C1 segment of cervical spinal cord (tissue), 14 donors: Measurements from ENCODE around the gene RTKN.

ENCODE experiments used
- DNase-seq, 14 donors: peaks; one replicate each; lab custom pipeline; 2025; lab: John Stamatoyannopoulos, UW

RTKN gene

GRCh38 chr2:74417763-74418162 is 24.0 kb downstream of the RTKN start:
- no peak for DNase-seq

GRCh38 chr2:74417197-74417596 is 24.5 kb downstream of the RTKN start:
- DNase-seq: no peak

- no peak for DNase-seq
Observed at GRCh38 chr2:74416778-74417177, 25.0 kb downstream of the RTKN start.

- peak in 1 of 14 donors; percentile 60 for DNase-seq
Observed at GRCh38 chr2:74415762-74416395, 25.9 kb downstream of the RTKN start.

- DNase-seq: peak in 4 of 14 donors; percentile 31 to 73 (median 38)
Observed at GRCh38 chr2:74414881-74415761, 26.6 kb downstream of the RTKN start.

DNA sequence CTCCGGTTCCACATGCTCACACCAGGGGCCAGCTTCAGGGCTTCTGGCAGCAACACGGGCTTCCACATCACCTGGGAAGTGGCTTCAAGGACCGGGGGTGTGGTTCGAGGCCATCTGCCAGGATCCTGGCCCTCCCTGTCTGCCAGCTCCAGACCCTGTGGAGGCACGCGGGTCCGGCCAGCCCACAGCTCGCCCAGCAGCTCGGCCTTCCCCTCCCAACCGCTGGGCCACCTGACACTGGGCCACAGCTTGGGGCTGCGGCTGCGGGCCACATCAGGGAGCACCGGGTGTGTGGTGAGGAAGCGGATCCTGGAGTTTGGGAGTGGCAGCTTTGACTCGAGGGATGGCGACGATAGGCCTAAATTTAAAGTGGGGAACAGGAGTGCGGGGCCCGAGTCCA is 27.3 kb downstream of the RTKN start:
- DNase-seq: peak in 1 of 14 donors; percentile 36

DNA sequence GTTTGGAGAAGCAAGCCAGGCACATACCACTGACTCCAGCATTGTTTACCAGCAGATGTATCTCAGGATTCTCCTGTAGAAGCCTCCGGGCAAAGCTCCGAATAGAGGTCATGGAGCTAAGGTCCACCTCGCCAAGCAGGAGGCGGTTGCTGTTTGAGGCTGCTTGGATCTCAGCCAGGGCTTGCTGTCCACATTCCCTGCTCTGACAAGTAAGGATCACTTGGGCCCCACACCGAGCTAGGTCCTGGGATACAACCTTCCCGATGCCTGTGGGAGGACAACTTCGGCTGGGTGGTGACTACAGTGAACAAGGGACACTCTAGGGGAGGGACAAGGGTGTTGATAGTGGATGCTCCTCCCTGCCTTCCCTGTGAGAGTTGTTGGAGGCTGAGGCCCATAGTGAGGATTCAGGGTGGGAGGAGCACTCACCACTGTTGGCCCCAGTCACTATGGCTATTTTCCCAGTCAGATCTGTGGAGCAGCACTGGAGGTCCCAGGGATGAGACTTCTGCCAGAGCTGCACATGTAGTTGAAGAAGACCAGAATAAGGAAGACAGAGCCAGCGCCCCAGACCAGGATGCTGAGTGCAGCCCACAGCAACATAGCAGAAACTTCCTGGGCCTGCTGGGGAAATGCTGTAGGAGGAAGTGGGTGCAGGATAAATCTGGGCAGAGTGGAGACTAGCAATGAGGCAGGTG is 28.6 kb downstream of the RTKN start:
- DNase-seq: no peak

DNA sequence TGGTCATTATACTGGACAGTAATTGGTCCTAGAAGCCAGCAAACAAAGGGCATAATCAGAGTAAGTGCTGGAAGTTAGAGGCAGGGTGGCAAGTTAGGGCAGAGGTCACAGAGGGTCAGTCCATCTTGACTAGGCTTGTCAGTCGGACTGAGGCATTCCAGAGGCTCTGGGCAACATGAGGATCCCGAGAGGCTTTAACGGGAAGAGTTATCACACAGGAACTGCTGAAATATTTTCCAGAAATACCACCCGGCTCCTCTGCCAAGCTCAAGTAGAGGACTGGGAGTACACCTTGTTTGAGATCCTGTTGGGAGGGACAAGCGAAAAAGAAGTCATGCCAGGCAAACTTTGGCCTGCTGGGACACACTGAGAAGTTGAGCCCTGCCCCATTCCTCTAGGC is 34.1 kb downstream of the RTKN start:
- no peak for DNase-seq

DNA sequence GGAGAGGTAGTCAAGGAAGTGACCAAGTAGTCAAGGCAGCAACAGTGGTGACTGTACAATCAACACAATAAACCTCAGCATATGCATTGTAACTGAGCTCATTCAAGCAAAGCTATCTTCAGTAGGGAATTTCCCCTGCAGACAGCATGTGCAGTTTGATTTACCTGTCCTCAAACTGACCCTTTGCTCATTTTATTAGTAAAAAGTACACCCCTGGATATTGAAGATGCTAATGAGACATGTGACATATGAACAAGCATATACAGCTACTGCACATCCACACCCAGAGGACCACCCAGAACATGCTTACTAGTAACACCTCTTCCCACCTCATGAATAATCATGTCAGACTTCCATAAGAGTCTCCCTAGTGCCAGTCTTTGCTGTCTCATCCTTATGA is 35.7 kb downstream of the RTKN start:
- DNase-seq: no peak

GRCh38 chr2:74401891-74402290 is 39.8 kb downstream of the RTKN start:
- DNase-seq: no peak

DNA sequence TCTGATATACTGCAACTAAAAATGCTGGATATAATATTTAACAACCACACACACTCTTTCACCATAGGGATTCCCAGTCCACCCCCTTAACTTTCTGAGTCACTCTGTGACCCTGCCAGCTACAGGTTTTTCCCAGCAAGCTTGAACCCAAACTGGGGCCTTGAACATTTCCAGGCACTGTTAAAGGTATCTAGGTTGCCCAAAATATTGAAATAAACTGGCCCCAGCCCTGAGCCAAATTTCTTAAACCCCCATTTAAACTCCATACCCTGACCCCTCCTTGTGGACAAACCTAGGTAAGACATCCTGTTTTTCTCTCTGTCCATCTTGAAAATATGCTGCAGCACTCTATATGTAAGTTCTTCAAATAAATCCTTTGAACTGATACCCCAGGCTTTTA is 42.0 kb downstream of the RTKN start:
- DNase-seq: no peak

DNA sequence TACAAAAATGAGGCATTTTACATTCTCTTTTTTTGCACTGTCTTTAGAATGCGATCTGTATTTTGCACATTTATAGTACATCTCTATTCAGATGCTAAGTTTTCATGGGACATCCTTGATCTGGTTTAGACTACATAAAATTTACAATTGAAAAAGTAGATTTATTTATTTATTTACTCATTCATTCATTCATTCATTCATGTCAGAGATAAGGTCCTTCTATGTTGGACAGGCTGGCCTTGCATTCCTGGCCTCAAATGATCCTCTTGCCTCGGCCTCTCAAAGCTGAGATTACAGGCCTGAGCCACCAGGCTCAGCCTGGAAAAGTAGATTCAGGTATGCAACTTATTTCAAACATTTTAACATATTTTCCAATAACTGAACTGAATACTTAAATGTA is 45.6 kb downstream of the RTKN start:
- DNase-seq: no peak

DNA sequence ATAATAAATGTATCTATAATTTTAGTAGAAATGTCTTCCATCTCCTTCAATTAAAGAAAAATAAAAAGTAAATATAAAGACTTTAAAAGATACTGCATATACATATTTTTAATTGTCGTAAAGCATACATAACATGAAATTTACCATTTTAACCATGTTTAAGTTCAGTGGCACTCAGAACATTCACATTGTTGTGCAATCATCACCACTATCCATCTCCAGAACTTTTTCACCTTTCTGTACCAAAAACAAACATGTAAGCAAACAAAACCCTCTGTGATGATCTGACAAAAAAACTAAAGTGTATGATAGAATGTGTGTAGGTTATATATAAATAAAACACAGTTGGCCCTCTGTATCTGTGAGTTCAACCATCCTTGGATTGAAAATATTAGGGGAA is 48.2 kb downstream of the RTKN start:
- no peak for DNase-seq

- DNase-seq: no peak
Observed at GRCh38 chr2:74392449-74392743, 49.3 kb downstream of the RTKN start.

- peak; percentile 51 to 95 (median 86) for DNase-seq
Observed at GRCh38 chr2:74391580-74392448, 49.9 kb downstream of the RTKN start.

DNA sequence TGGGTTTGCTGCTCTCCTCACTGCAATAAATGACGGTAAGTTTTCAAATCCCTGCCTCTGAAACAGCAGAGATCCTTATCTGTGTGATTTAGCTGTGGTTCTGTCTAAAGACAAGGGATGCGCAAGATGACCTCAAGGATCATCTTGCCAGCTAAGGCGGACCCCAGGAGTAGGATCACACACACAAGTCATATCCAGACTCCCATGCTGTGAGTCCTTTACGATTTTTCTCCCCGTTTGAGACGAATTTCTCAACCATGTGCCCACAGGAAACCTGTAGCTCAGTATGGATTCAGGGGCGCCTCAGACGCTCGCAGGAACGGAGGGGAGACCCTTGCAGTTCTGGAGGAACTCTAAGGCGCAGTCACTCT is 50.5 kb downstream of the RTKN start:
- DNase-seq: peak in 2 of 14 donors; percentile 29 to 55

GRCh38 chr2:74390606-74391005 is 51.1 kb downstream of the RTKN start:
- no peak for DNase-seq

DNA sequence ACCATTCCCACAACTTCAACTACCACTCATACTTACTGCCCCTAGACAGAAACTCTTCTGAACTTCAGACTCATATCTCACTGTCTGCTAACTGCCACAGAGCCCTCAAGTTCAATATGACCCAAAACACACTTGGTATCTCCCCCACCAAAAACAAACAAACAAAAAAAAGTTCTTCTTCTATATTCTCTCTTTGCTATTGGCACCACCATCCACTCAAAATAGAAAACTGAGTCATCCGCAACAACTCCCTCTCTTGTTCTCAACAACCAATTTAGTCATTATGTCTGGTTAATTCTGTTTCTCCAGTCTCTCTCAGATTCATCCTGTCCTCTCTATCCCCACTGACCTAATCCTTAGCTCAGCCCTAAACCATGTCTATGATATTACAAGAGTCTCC is 54.4 kb downstream of the RTKN start:
- DNase-seq: no peak

DNA sequence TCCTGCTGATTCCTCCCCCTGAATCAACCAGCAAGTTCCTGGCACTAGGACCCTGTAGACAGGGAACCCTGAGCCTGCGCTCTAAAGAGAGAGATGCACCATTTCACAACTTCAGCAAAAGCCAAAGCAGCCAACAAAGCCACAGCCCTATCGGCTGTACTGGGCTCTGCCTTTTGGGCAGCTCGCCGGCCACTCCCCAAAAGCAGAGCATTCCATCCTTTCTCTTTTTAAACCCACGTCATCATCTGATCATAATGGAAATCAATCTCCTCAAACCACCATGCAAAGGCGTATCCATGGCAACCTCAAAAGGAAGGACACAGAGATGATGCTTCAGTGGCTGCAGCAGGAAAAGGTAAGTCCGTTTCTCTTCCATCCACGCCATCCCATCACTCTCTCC is 56.3 kb downstream of the RTKN start:
- peak in 11 of 14 donors; percentile 21 to 68 (median 36) for DNase-seq

- DNase-seq: no peak
Observed at GRCh38 chr2:74384051-74384450, 57.7 kb downstream of the RTKN start.

GRCh38 chr2:74383254-74383653 is 58.5 kb downstream of the RTKN start:
- DNase-seq: peak in 1 of 14 donors; percentile 17

- DNase-seq: no peak
Observed at GRCh38 chr2:74381751-74382150, 60.0 kb downstream of the RTKN start.
